GM19328 (cell line): ENCODE measurements around the gene PCBP4.
"Not testable (repeated sequence)": the region's sequence is repeated elsewhere in the genome, so short reads cannot be mapped to it uniquely, and the experiment has no call there.

Source experiments
- ATAC-seq: cut with Tn5 transposase; IDR thresholded peaks from one replicate; pipeline ENCODE4 v1.9.1; 2021; ENCODE audit warnings: mild to moderate bottlenecking, moderate library complexity; ENCODE audit not compliant: unreplicated experiment

The PCBP4 gene

GRCh38 chr3:51928981-51929380 is 38.3 kb downstream of the PCBP4 start:
- ATAC-seq = not testable (repeated sequence)

DNA sequence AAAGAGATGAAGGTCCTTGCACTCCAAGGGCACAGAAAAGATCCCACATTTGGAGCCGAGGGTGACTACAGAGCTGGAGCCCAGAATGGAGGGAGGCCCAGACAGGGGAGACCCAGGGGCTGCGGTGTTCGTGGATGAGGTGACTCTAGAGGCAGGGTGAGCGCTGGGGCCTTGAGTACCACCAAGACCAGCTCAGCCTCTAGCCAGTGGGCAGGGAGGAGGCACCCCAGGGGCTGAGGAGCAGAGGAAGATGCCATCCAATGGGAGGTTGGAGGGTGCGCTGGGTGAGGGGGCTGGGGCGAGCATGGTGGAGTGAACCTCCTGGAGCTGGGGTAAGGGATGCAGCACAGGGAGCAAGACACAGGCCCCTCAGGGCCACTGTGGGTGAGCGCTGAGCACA is 38.8 kb downstream of the PCBP4 start:
- no peak for ATAC-seq

- no peak for ATAC-seq
Observed at GRCh38 chr3:51927061-51927977, 39.9 kb downstream of the PCBP4 start.

GRCh38 chr3:51921081-51921578 is 46.1 kb downstream of the PCBP4 start:
- ATAC-seq = no peak

GRCh38 chr3:51916418-51916817 is 50.8 kb downstream of the PCBP4 start:
- ATAC-seq = no peak

DNA sequence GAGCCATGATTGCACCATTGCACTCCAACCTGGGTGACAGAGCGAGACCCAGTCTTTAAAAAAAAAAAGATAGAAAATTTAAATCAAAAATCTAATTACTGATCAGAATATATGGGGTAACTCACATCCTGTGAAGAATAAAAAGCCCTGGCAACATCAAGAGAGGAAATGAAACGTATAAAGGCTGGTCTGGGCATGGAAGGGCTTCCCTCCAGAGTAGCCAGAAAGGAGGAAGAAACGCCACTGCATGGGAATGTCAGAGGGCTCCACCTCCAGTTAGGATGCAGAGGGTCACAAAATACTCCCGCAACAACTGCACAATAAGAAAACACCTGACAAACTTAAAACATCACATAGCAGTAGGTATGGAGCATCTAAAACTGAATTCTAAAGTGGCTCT is 59.2 kb downstream of the PCBP4 start:
- no peak for ATAC-seq
